Smooth muscle cell (in vitro differentiated cells): ENCODE data around the gene BBLN. TPM values are rescaled to one million over a fixed set of nuclear protein-coding genes. Genes with fewer than 3 reads are reported as not detected.

Experiments
- DNase-seq: peaks from one replicate; lab custom pipeline; 2025; ENCODE audit not compliant: unreplicated experiment; lab: John Stamatoyannopoulos, UW
- H2AFZ ChIP-seq: fragments of 200-600 bp; sonication (generic); 2 replicates; pipeline ENCODE4 v1.6.0; 2016; ENCODE audit warnings: antibody characterized with exemption, low read depth, mild to moderate bottlenecking
- H3F3A ChIP-seq: fragments of 200-600 bp; sonication (generic); 2 replicates; pipeline ENCODE4 v1.6.0; 2017; ENCODE audit warnings: antibody characterized with exemption, low read depth
- H3K27ac ChIP-seq: fragments of 200-600 bp; sonication (generic); 2 replicates; pipeline ENCODE4 v1.5.1; 2016; ENCODE audit warnings: low read depth, mild to moderate bottlenecking
- H3K27me3 ChIP-seq: fragments of 200-600 bp; sonication (generic); 2 replicates; pipeline ENCODE4 v1.6.1; 2016; ENCODE audit warnings: low read depth, mild to moderate bottlenecking
- H3K36me3 ChIP-seq: fragments of 200-600 bp; sonication (generic); 2 replicates; pipeline ENCODE4 v1.5.1; 2016; ENCODE audit warnings: low read depth
- H3K4me1 ChIP-seq: fragments of 200-600 bp; sonication (generic); 2 replicates; pipeline ENCODE4 v1.5.1; 2016; ENCODE audit warnings: low read depth
- H3K4me2 ChIP-seq: fragments of 200-600 bp; sonication (generic); 2 replicates; pipeline ENCODE4 v1.6.0; 2016; ENCODE audit warnings: mild to moderate bottlenecking
- H3K4me3 ChIP-seq: fragments of 200-600 bp; sonication (generic); 2 replicates; pipeline ENCODE4 v1.5.1; 2016; ENCODE audit warnings: mild to moderate bottlenecking
- H3K79me2 ChIP-seq: fragments of 200-600 bp; sonication (generic); 2 replicates; pipeline ENCODE4 v1.6.0; 2016; ENCODE audit warnings: low read depth, mild to moderate bottlenecking
- H3K9ac ChIP-seq: fragments of 200-600 bp; sonication (generic); 2 replicates; pipeline ENCODE4 v1.6.0; 2016; ENCODE audit warnings: low read depth
- H3K9me3 ChIP-seq: fragments of 200-600 bp; sonication (generic); replicated peaks from 2 replicates; pipeline ENCODE4 v1.5.1; 2016; ENCODE audit warnings: low read depth
- H4K20me1 ChIP-seq: fragments of 200-600 bp; sonication (generic); 2 replicates; pipeline ENCODE4 v1.6.0; 2016; ENCODE audit warnings: low read depth
- WGBS: methylation state at CpG from one replicate; pipeline ENCODE4 v1.1.7; 2016; ENCODE audit warnings: low lambda C conversion rate; 5-methylcytosine and 5-hydroxymethylcytosine counted together
- polyA plus RNA-seq: library from polyadenylated mRNA; unstranded; fragments of >200 nt; fragmentation: Nextera tagmentation; extraction: Ambion mirVana; gene quantifications from 2 replicates; pipeline ENCODE4 v1.2.1, GENCODE V29; 2016
- total RNA-seq: library from RNA; depleted of rRNA; stranded (reverse); fragments of >200 nt; gene quantifications from 2 replicates; pipeline ENCODE4 v1.2.3, GENCODE V29; 2014
- TF ChIP-seq, protein P1 (sequence below): fragments of 200-600 bp; sonication (generic); IDR thresholded peaks from 2 replicates; pipeline ENCODE4 v1.5.1; 2017; ENCODE audit warnings: borderline replicate concordance, mild to moderate bottlenecking, antibody characterized with exemption; ENCODE audit not compliant: insufficient read depth, poor library complexity, severe bottlenecking

BBLN gene
- total and polyA plus RNA-seq, 2 experiments from 2014 or later = 133 to 229 TPM

- H3K27ac ChIP-seq = no peak overlapping the region
- TF ChIP-seq, protein P1, sequence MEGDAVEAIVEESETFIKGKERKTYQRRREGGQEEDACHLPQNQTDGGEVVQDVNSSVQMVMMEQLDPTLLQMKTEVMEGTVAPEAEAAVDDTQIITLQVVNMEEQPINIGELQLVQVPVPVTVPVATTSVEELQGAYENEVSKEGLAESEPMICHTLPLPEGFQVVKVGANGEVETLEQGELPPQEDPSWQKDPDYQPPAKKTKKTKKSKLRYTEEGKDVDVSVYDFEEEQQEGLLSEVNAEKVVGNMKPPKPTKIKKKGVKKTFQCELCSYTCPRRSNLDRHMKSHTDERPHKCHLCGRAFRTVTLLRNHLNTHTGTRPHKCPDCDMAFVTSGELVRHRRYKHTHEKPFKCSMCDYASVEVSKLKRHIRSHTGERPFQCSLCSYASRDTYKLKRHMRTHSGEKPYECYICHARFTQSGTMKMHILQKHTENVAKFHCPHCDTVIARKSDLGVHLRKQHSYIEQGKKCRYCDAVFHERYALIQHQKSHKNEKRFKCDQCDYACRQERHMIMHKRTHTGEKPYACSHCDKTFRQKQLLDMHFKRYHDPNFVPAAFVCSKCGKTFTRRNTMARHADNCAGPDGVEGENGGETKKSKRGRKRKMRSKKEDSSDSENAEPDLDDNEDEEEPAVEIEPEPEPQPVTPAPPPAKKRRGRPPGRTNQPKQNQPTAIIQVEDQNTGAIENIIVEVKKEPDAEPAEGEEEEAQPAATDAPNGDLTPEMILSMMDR = no peak
- no peaks in the 10 kb centered on the region for H3K9me3 ChIP-seq
- H2AFZ ChIP-seq = no peak overlapping the region
- DNase-seq = no peak
- H3K36me3 ChIP-seq = no peaks in the 10 kb centered on the region
- H3K4me1 ChIP-seq = no peaks in the 10 kb centered on the region
- no peaks in the 10 kb centered on the region for H4K20me1 ChIP-seq
- H3K4me3 ChIP-seq = no peak overlapping the region
- H3K27me3 ChIP-seq = peaks cover 3% of the 10 kb centered on the region
- WGBS = 78% methylated on average over 18 of the region's 18 CpGs
- no peaks in the 10 kb centered on the region for H3F3A ChIP-seq
- no peaks in the 10 kb centered on the region for H3K79me2 ChIP-seq
- H3K4me2 ChIP-seq = no peak overlapping the region
- no peak overlapping the region for H3K9ac ChIP-seq
Measured at GRCh38 chr9:128136816-128137793, 23.0 kb upstream of the BBLN start.

- H3K4me2 ChIP-seq = no peak overlapping the region
- no peaks in the 10 kb centered on the region for H3K79me2 ChIP-seq
- H3K36me3 ChIP-seq = no peaks in the 10 kb centered on the region
- H3K27me3 ChIP-seq = peaks cover 3% of the 10 kb centered on the region
- no peak overlapping the region for H2AFZ ChIP-seq
- H3K27ac ChIP-seq = no peak overlapping the region
- H3K9ac ChIP-seq = no peak overlapping the region
- H4K20me1 ChIP-seq = no peaks in the 10 kb centered on the region
- no peaks in the 10 kb centered on the region for H3K9me3 ChIP-seq
- no peak overlapping the region for H3K4me3 ChIP-seq
- WGBS = 85% methylated on average over 3 of the region's 3 CpGs
- H3F3A ChIP-seq = no peaks in the 10 kb centered on the region
- TF ChIP-seq, protein P1 = no peak
- DNase-seq = no peak
- H3K4me1 ChIP-seq = no peaks in the 10 kb centered on the region
Measured at GRCh38 chr9:128138001-128138400, 22.1 kb upstream of the BBLN start.

DNA sequence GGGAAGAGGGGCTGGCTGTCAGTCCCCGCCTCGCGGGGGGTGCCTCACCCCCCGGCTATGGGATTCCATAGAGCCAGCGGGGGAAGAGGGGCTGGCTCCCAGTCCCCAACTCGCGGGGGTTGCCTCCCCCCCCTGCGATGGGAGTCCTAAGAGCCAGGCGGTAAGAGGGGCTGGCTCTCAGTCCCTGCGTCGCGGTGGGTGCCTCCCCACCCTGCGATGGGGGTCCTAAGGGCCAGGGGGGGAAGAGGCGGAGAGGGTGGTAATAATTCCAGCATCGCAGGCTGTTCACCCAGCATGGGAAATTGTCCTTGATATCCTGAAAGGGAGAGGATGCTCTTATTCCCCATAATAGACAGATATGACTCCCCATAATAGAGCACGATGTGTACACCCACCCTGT lies 20.4 kb upstream of the BBLN start:
- Histone ChIP-seq H3K27ac (no peak overlapping the region), H3K9me3 (no peaks in the 10 kb centered on the region), H3K79me2 (no peaks in the 10 kb centered on the region), H2AFZ (no peak overlapping the region), H3K4me1 (no peaks in the 10 kb centered on the region), H3K27me3 (no peaks in the 10 kb centered on the region), H3K4me3 (no peak overlapping the region), H3K9ac (no peak overlapping the region), H3F3A (no peaks in the 10 kb centered on the region), H4K20me1 (no peaks in the 10 kb centered on the region), H3K36me3 (no peaks in the 10 kb centered on the region), H3K4me2 (no peak overlapping the region)
- DNase-seq = no peak
- WGBS = 92% methylated on average over 6 of the region's 16 CpGs
- TF ChIP-seq, protein P1 = no peak
